PFSK-1 (cell line): ENCODE data around the gene VWA5A.

Source experiments
- POLR2AphosphoS5 ChIP-seq: IDR thresholded peaks from 2 replicates; pipeline ENCODE4 v1.6.1; 2012; ENCODE audit warnings: low read depth, mild to moderate bottlenecking, control low read depth, low read length, moderate library complexity
- REST ChIP-seq, 2 experiments: IDR thresholded peaks; 2 replicates each; pipeline versions ENCODE4 v1.6.1 to v1.8.0; 2011 to 2012; ENCODE audit warnings: low read depth in 2 of 2, low read length in 2 of 2, control low read depth in 1 of 2, inconsistent platforms in 1 of 2, mild to moderate bottlenecking in 1 of 2, moderate library complexity in 1 of 2; ENCODE audit not compliant: insufficient read depth in 1 of 2
- SIN3A ChIP-seq: IDR thresholded peaks from 2 replicates; pipeline ENCODE4 v1.6.1; 2012; ENCODE audit warnings: mild to moderate bottlenecking, low read length, moderate library complexity, borderline replicate concordance; ENCODE audit not compliant: insufficient read depth

- TF ChIP-seq SIN3A (no peak), REST (IDR thresholded peaks at IDR 0.05; ENCODE audit: insufficient read depth in 1 of 2, low read depth in 2 of 2, low read length in 2 of 2) (no peak), POLR2AphosphoS5 (no peak)
Observed at GRCh38 chr11:124080327-124081001, 34.8 kb upstream of the VWA5A start.
